SK-N-SH treated with all-trans-retinoic acid at 6 μM for 48 hours (cell line): ENCODE measurements around the gene ZSWIM6.

Experiments
- ATAC-seq: fragments of 200-7000 bp; cut with Tn5 transposase; 3 replicates; pipeline ENCODE4 v1.9.1; 2020; ENCODE audit warnings: mild to moderate bottlenecking, moderate library complexity
- ARNTL ChIP-seq: fragments of 450-650 bp; formaldehyde crosslinking; IDR thresholded peaks from 2 replicates; pipeline ENCODE4 v1.5.0; 2020; ENCODE audit warnings: low read depth, mild to moderate bottlenecking, moderate library complexity, borderline replicate concordance
- BACH2 ChIP-seq: fragments of 250-450 bp; sonication (Bioruptor Pico); IDR thresholded peaks from 2 replicates; pipeline ENCODE4 v1.9.0; 2021; ENCODE audit warnings: mild to moderate bottlenecking, borderline replicate concordance
- CSDC2 ChIP-seq: fragments of 250-450 bp; sonication (Bioruptor Pico); IDR thresholded peaks from 2 replicates; pipeline ENCODE4 v1.5.0; 2020; ENCODE audit warnings: mild to moderate bottlenecking, moderate library complexity
- ESRRG ChIP-seq: fragments of 250-450 bp; sonication (Bioruptor Pico); IDR thresholded peaks from 2 replicates; pipeline ENCODE4 v1.6.1; 2021; ENCODE audit warnings: mild to moderate bottlenecking
- GLIS3 ChIP-seq: fragments of 250-450 bp; sonication (Bioruptor Pico); IDR thresholded peaks from 2 replicates; pipeline ENCODE4 v1.5.0; 2020; ENCODE audit warnings: mild to moderate bottlenecking, moderate library complexity
- ISL1 ChIP-seq: fragments of 250-450 bp; sonication (Bioruptor Pico); IDR thresholded peaks from 2 replicates; pipeline ENCODE4 v2.1.2; 2022; ENCODE audit warnings: mild to moderate bottlenecking, moderate library complexity
- OSR1 ChIP-seq: fragments of 250-450 bp; sonication (Bioruptor Pico); IDR thresholded peaks from 2 replicates; pipeline ENCODE4 v1.8.0; 2022; ENCODE audit warnings: moderate library complexity, mild to moderate bottlenecking, inconsistent platforms
- PPARA ChIP-seq: fragments of 250-450 bp; sonication (Bioruptor Pico); IDR thresholded peaks from 2 replicates; pipeline ENCODE4 v1.5.0; 2020; ENCODE audit warnings: mild to moderate bottlenecking, borderline replicate concordance
- RARB ChIP-seq: fragments of 250-450 bp; sonication (Bioruptor Pico); IDR thresholded peaks from 2 replicates; pipeline ENCODE4 v1.8.0; 2021; ENCODE audit warnings: mild to moderate bottlenecking, moderate library complexity
- SNAI2 ChIP-seq: fragments of 250-450 bp; sonication (Bioruptor Pico); IDR thresholded peaks from 2 replicates; pipeline ENCODE4 v1.5.0; 2020; ENCODE audit warnings: mild to moderate bottlenecking, moderate library complexity
- TCF4 ChIP-seq: fragments of 250-450 bp; sonication (Bioruptor Pico); IDR thresholded peaks from 2 replicates; pipeline ENCODE4 v1.8.0; 2021; ENCODE audit warnings: mild to moderate bottlenecking, moderate library complexity, borderline replicate concordance
- TOX ChIP-seq: fragments of 250-450 bp; sonication (Bioruptor Pico); IDR thresholded peaks from 2 replicates; pipeline ENCODE4 v1.8.0; 2021; ENCODE audit warnings: mild to moderate bottlenecking, moderate library complexity, borderline replicate concordance
- ZC3H10 ChIP-seq: fragments of 250-450 bp; sonication (Bioruptor Pico); IDR thresholded peaks from 2 replicates; pipeline ENCODE4 v1.5.1; 2021; ENCODE audit warnings: mild to moderate bottlenecking, moderate library complexity
- ZFP30 ChIP-seq: fragments of 450-650 bp; formaldehyde crosslinking; IDR thresholded peaks from 2 replicates; pipeline ENCODE4 v1.5.0; 2022; ENCODE audit warnings: mild to moderate bottlenecking, moderate library complexity
- ZNF70 ChIP-seq: fragments of 450-650 bp; formaldehyde crosslinking; IDR thresholded peaks from 2 replicates; pipeline ENCODE4 v1.5.0; 2020; ENCODE audit warnings: mild to moderate bottlenecking, moderate library complexity
- ZNF8 ChIP-seq: fragments of 450-650 bp; formaldehyde crosslinking; IDR thresholded peaks from 2 replicates; pipeline ENCODE4 v1.5.0; 2020; ENCODE audit warnings: mild to moderate bottlenecking, moderate library complexity
- TF ChIP-seq, protein P1 (sequence below): fragments of 250-450 bp; sonication (Bioruptor Pico); IDR thresholded peaks from 2 replicates; pipeline ENCODE4 v1.8.0; 2021; ENCODE audit warnings: low read depth, mild to moderate bottlenecking, moderate library complexity, borderline replicate concordance
- TF ChIP-seq, protein P2 (sequence below): fragments of 250-450 bp; sonication (Bioruptor Pico); IDR thresholded peaks from 2 replicates; pipeline ENCODE4 v1.5.1; 2021; ENCODE audit warnings: mild to moderate bottlenecking, moderate library complexity
- TF ChIP-seq, protein P3 (sequence below): fragments of 250-450 bp; sonication (Bioruptor Pico); IDR thresholded peaks from 2 replicates; pipeline ENCODE4 v1.5.1; 2020; ENCODE audit warnings: low read depth, mild to moderate bottlenecking, moderate library complexity
- TF ChIP-seq, protein P4 (sequence below): fragments of 250-450 bp; sonication (Bioruptor Pico); IDR thresholded peaks from 2 replicates; pipeline ENCODE4 v1.5.0; 2020; ENCODE audit warnings: mild to moderate bottlenecking, moderate library complexity
- TF ChIP-seq, protein P5 (sequence below): fragments of 250-450 bp; sonication (Bioruptor Pico); IDR thresholded peaks from 2 replicates; pipeline ENCODE4 v1.8.0; 2020; ENCODE audit warnings: mild to moderate bottlenecking, moderate library complexity, borderline replicate concordance

Gene ZSWIM6

DNA sequence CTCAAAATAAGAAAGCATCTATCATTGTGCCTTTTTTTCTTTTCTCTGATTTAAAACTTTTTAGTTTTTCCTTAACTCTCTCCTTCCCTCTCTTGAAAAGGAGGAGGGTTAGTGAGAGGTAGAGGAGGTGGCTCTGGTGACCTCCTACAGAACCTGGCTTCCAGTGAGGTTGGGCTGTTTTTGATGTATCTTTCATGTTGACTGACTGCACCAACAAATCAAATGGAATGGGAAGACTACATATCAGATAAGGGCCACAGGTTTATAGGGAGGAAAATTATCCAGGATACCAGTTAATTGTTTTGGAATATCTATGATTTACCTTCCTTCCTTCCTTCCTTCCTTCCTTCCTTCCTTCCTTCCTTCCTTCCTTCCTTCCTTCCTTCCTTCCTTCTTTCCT is 173.2 kb downstream of the ZSWIM6 start (continued):
- TF ChIP-seq, protein P1, sequence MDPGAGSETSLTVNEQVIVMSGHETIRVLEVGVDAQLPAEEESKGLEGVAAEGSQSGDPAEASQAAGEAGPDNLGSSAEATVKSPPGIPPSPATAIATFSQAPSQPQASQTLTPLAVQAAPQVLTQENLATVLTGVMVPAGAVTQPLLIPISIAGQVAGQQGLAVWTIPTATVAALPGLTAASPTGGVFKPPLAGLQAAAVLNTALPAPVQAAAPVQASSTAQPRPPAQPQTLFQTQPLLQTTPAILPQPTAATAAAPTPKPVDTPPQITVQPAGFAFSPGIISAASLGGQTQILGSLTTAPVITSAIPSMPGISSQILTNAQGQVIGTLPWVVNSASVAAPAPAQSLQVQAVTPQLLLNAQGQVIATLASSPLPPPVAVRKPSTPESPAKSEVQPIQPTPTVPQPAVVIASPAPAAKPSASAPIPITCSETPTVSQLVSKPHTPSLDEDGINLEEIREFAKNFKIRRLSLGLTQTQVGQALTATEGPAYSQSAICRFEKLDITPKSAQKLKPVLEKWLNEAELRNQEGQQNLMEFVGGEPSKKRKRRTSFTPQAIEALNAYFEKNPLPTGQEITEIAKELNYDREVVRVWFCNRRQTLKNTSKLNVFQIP (CRISPR knock-in tag): no peak
- TF ChIP-seq ISL1 (CRISPR knock-in tag): no peak
- no peak for TF ChIP-seq TOX (CRISPR knock-in tag)
- no peak for TF ChIP-seq CSDC2 (CRISPR knock-in tag)
- no peak for TF ChIP-seq BACH2 (CRISPR knock-in tag)
- TF ChIP-seq PPARA (CRISPR knock-in tag): no peak
- no peak for TF ChIP-seq ESRRG (CRISPR knock-in tag)

DNA sequence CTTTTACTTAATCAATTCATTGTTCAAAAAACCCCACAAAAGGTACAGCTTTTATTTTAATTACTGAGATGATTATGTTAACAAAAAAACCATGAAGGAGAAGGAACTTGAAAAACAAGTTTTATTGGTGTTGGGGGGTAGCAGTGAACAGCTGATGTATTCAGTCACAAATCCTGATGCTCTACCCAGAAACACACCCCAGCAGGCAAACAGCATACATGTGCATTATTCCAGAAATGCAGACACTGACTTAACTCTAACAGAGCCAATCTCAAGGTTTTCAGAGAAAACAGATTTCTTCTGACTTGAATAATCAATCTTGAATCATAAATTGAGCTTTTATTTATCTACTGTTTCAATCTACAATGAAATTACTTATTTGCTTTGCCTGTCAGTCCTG is 175.2 kb downstream of the ZSWIM6 start:
- no peak for TF ChIP-seq ISL1 (CRISPR knock-in tag)
- TF ChIP-seq, protein P2, sequence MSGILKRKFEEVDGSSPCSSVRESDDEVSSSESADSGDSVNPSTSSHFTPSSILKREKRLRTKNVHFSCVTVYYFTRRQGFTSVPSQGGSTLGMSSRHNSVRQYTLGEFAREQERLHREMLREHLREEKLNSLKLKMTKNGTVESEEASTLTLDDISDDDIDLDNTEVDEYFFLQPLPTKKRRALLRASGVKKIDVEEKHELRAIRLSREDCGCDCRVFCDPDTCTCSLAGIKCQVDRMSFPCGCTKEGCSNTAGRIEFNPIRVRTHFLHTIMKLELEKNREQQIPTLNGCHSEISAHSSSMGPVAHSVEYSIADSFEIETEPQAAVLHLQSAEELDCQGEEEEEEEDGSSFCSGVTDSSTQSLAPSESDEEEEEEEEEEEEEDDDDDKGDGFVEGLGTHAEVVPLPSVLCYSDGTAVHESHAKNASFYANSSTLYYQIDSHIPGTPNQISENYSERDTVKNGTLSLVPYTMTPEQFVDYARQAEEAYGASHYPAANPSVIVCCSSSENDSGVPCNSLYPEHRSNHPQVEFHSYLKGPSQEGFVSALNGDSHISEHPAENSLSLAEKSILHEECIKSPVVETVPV (CRISPR knock-in tag): no peak
- no peak for ATAC-seq

DNA sequence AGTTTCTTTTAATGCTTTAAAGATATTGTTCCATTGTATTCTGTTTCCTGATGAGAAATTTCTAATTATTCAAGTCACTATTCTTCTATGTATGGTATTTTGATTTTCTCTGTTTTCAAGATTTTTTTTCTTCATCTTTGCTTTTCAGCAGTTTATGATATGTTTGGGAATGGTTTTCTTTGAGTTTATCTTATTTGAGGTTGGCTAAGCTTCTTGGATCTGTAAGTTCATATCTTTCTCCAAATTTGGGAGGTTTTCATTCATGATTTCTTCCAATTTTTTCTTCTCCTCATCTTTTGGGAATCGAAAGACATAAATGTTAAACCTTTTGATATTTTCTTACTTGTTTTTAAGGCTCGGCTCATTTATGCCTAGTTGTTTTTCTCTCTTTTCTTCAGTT is 184.9 kb downstream of the ZSWIM6 start:
- ATAC-seq: no peak
- TF ChIP-seq, protein P3, sequence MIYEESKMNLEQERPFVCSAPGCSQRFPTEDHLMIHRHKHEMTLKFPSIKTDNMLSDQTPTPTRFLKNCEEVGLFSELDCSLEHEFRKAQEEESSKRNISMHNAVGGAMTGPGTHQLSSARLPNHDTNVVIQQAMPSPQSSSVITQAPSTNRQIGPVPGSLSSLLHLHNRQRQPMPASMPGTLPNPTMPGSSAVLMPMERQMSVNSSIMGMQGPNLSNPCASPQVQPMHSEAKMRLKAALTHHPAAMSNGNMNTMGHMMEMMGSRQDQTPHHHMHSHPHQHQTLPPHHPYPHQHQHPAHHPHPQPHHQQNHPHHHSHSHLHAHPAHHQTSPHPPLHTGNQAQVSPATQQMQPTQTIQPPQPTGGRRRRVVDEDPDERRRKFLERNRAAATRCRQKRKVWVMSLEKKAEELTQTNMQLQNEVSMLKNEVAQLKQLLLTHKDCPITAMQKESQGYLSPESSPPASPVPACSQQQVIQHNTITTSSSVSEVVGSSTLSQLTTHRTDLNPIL (CRISPR knock-in tag): no peak
- TF ChIP-seq RARB (CRISPR knock-in tag): no peak
- no peak for TF ChIP-seq ESRRG (CRISPR knock-in tag)
- TF ChIP-seq, protein P4, sequence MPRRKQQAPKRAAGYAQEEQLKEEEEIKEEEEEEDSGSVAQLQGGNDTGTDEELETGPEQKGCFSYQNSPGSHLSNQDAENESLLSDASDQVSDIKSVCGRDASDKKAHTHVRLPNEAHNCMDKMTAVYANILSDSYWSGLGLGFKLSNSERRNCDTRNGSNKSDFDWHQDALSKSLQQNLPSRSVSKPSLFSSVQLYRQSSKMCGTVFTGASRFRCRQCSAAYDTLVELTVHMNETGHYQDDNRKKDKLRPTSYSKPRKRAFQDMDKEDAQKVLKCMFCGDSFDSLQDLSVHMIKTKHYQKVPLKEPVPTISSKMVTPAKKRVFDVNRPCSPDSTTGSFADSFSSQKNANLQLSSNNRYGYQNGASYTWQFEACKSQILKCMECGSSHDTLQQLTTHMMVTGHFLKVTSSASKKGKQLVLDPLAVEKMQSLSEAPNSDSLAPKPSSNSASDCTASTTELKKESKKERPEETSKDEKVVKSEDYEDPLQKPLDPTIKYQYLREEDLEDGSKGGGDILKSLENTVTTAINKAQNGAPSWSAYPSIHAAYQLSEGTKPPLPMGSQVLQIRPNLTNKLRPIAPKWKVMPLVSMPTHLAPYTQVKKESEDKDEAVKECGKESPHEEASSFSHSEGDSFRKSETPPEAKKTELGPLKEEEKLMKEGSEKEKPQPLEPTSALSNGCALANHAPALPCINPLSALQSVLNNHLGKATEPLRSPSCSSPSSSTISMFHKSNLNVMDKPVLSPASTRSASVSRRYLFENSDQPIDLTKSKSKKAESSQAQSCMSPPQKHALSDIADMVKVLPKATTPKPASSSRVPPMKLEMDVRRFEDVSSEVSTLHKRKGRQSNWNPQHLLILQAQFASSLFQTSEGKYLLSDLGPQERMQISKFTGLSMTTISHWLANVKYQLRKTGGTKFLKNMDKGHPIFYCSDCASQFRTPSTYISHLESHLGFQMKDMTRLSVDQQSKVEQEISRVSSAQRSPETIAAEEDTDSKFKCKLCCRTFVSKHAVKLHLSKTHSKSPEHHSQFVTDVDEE (CRISPR knock-in tag): no peak
- TF ChIP-seq ZNF8 (CRISPR knock-in tag): no peak
- TF ChIP-seq SNAI2 (CRISPR knock-in tag): no peak

DNA sequence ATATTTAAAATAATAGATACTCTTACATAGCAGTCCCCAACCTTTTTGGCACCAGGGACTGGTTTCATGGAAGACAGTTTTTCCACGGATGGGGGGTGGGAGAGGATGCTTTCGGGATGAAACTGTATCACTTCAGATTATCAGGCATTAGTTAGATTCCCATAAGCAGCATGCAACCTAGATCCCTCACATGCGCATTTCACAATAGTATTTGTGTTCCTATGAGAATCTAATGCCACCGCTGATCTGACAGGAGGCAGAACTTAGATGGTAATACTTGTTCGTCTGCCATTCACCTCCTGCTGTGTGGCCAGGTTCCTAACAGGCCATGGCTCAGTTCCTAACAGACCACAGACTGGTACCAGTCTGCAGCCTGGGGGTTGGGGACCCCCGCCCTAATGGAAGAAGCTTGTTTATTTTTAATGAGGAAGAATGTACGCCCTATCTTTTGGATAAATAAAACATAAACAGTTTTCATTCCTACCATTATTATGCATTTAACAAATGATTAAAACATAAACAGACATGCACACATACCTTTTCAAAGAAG is 187.7 kb downstream of the ZSWIM6 start:
- no peak for ATAC-seq
- TF ChIP-seq ZNF8 (CRISPR knock-in tag): no peak
- no peak for TF ChIP-seq ZFP30 (CRISPR knock-in tag)
- no peak for TF ChIP-seq TCF4 (CRISPR knock-in tag)
- TF ChIP-seq ZNF70 (CRISPR knock-in tag): no peak
- no peak for TF ChIP-seq OSR1 (CRISPR knock-in tag)
- TF ChIP-seq, protein P5, sequence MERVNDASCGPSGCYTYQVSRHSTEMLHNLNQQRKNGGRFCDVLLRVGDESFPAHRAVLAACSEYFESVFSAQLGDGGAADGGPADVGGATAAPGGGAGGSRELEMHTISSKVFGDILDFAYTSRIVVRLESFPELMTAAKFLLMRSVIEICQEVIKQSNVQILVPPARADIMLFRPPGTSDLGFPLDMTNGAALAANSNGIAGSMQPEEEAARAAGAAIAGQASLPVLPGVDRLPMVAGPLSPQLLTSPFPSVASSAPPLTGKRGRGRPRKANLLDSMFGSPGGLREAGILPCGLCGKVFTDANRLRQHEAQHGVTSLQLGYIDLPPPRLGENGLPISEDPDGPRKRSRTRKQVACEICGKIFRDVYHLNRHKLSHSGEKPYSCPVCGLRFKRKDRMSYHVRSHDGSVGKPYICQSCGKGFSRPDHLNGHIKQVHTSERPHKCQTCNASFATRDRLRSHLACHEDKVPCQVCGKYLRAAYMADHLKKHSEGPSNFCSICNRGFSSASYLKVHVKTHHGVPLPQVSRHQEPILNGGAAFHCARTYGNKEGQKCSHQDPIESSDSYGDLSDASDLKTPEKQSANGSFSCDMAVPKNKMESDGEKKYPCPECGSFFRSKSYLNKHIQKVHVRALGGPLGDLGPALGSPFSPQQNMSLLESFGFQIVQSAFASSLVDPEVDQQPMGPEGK (CRISPR knock-in tag): no peak
- TF ChIP-seq ARNTL (CRISPR knock-in tag): no peak
- TF ChIP-seq PPARA (CRISPR knock-in tag): no peak
- TF ChIP-seq, protein P1 (CRISPR knock-in tag): no peak
- TF ChIP-seq GLIS3 (CRISPR knock-in tag): no peak
- no peak for TF ChIP-seq ZC3H10 (CRISPR knock-in tag)
- TF ChIP-seq, all 23 proteins: peak for 0
